NCI-H2107 treated with DMSO at 0.1 percent for 48 hours (cell line): ENCODE data around the gene GPR158.

Experiments
- DNase-seq: peaks from one replicate; lab custom pipeline; 2025; ENCODE audit not compliant: unreplicated experiment; lab: John Stamatoyannopoulos, UW

GPR158 gene

DNA sequence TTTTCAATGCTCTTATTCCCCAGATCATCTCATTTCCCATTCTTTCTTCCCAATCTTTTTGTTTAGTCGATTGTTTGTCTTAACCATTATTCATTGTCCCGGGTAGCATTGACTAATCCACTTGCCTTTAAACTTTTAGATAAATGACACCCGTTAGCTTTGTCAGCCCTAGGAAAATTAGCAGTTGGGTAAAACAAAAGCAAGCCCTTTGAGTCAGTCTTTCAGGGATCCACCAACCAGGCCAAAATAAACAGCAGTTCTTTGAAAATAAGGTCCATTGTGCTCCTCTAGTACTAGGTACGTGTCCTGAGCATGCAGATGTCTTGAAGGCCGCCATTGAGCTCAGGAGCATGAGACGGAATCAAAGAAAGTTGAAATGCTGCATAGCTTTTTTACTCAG lies 389.6 kb downstream of the GPR158 start:
- no peak for DNase-seq

DNA sequence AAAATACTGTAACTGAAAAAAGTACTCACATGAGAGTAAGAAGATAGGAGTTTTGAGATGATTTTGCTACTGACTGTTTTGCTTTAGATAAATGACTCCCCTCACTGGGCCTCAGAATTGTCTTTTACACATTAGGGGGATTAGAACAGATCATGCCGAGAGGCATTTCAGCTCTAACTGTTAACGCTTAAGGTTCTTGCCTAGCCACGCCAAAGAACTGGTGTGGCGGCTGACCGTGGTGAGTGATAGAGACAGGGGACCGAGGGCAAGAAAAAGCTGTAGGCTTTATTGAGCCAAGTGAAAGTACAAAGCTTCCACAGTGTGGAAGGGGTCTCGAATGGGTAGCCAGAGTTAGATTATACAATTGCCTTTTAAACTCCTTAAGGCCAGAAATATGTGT lies 390.8 kb downstream of the GPR158 start:
- no peak for DNase-seq

DNA sequence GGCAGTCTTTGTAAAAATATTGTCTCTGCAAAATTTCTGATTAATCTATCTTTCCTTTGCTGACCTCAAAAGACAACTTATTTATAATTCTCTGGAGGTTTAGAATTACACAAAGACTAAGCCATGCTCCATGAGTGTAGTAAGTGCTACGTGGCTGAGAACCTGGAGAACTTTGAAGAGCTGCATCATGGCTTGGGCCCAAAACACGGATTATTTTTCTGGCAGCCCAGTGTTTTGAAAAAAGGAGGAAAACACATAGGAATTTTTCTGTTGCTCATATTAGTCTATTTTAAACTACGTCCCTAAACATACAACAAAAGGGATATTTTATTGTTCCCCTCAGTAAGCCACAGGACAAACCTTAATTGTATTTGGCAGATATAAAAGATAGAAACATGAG lies 398.5 kb downstream of the GPR158 start:
- no peak for DNase-seq

DNA sequence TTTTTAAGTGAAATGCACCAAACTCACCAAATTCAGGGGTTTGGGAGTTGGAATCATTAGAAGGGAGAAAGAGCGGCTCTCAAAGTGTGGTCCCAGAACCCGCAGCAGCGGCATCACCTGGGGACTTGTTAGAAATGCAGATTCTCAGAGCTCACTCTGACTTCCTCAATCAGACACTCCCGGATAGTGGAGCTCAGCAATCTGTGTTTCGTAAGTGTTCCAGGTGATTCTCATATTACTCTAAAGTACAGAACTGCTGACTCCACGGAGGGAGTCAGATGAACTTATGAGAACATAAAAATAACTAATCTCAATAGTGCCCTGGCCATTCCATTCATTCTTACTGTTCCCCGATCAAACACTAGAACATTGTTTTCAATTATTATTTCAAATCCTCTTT lies 400.5 kb downstream of the GPR158 start:
- DNase-seq = no peak

DNA sequence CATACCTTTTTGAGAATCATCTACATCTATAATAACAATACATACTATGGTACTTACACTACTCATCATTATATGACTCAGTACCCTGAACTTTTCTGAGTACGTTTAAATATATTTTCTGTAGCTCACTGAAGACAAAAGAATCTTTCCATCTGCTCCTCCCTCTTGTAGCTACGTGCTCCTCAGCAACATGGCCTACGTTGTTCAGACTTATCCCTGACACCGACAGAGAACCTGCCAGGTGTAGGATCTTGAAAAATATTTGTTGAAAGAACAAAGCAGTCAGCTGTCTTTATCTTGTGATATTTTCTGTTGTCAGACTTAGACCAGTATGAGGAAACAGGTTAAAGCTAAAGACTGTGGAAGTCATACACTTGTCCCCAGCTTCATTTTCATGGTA lies 403.3 kb downstream of the GPR158 start:
- no peak for DNase-seq

DNA sequence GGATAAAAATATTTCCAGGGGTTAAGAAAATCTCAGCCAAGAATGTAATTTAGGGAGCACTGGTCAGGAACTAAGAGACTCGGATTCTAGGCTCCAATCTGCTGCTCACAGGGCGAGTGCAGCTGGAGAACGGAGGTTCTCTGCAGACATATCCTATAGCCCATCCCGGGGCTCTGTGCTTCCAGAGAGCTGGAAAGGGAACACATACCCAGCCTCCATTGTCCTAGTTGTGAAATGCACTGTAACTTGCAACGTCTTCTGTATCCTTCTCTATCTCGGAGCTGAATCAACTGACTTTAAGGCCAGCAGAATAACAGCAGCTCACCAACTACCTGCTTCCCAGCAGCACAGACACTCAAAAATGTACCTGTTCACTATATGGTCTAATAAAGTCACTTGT lies 408.2 kb downstream of the GPR158 start:
- no peak for DNase-seq

DNA sequence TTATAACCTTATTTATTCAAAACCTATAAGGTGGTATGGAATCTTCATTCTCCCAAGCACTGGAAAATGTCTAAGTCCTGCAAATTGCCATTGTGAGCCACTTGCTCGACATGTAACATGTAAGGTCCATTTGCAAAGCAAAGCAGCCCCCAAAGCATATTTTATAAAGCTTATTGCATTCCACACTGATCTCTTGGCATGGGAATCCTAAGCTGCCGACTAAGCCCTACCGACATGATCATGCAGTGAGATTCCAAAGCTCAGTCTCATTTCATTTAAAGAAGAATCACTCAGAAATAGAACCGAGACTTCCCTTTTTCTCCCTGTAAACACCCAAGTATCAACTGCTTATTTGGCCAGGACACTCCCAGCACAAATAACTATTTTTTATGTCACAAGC lies 425.9 kb downstream of the GPR158 start:
- DNase-seq = no peak

DNA sequence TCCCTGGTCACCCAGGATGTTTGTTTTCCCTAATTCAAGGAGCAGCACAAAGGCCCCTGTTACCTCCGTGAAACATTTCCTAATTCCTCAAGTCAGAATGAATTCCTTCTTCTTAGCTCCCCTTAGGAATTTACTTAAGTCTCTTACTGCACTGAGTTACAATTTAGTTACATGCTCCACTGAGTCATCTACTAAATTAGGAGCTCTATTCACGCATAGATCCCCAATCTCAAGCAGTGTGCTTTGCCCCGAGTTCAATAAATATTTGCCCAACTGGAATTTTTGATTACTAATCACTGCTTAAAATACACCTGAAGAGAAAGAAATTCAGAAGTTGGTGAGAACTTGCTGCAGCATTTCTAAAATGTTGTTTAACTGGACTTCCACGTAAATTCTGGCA lies 429.8 kb downstream of the GPR158 start:
- no peak for DNase-seq

DNA sequence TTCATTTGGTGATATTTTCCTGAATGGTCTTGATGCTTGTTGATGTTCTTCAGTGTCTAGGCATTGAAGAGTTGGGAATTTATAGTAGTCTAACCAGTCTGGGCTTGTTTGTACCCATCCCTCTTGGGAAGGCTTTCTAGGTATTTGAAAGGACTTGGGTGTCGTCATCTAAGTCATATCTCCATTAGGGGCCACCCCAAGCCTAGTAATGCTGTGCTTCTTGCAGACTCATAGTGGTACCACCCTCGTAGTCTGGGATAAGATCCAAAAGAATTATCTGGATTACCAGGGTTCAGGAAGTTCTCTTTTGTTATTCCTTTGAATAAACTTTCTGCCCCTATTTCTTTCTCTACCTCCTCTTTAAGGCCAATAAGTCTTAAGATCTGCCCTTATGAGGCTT lies 439.9 kb downstream of the GPR158 start:
- DNase-seq = no peak

DNA sequence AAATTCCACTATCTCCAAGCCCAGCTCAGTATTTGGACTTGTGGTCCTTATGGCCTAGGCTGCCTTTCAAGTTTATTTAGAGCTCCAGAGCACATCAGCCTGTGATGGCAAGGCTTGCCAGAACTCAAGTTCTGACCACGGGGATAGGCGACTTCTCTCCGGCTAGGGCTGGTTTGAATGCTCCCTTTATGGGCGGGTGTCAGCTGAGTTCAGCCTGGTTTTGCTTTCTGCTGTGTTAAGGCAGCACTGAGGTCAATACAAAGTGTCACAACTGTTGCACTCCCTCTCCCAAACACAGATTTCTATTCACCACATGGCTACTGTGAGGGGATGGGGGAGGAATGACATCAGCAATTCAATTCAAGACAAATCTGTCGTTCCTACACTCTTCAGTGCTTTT lies 441.1 kb downstream of the GPR158 start:
- no peak for DNase-seq

DNA sequence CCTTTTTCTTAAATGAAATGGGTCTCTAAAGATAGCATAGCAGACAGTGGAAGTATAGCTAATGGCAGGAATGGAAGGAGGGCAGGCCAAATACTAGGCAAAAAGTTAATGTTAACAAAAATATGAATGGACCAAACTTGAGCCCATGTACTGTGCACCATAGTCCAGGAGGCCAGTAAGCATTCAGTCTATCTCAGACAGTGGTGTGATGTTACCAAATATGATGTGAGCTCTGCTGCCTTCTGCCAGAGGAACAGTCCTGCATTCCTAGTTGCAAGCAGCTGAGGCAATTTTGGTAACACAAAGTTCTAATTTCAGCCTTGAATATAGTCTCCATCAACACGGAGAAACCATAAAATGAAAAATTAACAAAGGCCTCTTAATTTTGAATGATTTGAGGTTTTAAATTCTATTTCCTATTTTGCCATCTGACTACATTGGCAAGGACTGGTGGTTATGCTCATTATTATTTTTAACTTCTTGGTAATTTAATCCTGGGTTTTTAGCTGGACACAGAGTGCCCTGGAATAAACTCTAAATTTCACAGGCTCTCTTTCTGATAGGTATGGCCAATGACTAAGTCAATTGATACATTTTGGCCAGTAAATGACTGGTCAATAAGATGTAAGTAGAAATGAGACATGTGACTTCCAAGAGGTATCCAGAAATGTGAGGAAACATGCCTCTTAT lies 442.2 kb downstream of the GPR158 start:
- DNase-seq = no peak

DNA sequence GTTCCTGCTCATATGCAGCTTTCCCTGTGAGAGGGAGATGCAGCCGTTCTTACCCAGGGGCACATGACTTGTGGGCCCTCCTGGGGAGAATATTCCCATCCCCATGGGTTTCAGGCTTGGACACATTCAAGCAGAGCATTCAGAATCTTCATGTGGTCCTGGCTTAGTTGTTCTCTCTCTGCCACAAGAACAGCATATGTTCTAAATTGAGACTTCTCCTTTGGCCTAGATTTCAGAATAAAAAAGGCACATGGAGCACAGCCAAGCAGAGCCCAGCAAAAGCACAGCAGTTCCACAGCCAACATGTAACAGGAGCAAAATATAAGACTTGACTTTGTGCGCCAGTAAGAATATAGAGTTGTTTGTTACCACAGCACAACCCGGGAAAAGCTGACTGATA lies 452.8 kb downstream of the GPR158 start:
- no peak for DNase-seq

DNA sequence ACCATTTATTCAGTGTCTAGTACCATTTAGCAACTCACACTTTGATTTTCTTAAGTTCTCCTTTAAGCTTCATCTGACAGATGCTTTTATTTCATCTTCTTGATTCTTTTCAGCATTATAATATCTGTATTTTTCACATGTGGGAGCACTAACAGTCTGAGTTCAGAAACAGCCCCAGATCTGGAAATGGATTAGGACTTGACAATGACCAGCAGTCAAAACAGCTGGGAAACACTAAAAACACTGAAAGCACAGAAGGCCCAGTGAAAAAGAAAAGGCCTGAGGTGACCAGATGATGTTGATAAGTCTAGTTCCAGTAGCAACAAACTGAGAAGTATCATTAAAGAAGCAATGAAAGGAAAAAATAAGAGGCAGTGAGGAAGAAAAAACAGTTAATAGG lies 454.5 kb downstream of the GPR158 start:
- DNase-seq = no peak

DNA sequence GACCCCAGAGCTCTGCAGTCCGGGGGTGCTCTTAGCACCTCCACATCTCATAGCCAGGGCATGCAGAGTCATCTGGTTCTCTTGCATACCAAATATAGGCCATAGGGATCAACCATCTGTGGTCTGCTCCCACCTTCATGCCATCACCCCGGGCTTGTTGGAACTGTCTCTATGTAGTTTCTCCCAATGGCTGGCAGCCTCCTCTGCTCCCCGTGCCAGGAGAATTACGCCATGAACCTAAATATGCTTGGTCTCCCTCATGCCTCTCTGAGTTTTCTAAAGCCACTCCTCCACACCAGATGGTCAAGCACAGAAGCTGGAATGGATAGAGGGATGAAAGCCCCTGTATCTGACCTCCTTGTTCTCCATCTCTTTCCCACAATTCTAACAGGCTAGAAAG lies 456.7 kb downstream of the GPR158 start:
- no peak for DNase-seq

DNA sequence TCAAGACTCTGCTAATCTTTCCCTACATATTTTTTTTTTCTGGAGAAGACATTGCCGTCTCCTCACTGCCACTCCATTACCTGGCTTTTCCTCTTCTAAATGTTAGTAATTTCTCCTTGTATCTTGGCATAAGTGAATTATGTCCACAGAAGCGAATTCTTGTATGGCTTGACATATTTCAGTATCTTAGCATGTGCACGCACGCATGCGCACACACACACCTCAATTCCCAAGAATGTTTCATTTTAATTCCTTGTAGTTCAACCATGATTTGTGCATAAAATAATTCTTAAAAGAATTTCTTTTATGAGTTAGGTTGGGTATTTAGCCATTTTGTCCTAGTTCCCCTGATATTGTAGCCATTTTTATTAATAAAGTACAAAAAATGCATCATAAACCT lies 458.0 kb downstream of the GPR158 start:
- DNase-seq = no peak

DNA sequence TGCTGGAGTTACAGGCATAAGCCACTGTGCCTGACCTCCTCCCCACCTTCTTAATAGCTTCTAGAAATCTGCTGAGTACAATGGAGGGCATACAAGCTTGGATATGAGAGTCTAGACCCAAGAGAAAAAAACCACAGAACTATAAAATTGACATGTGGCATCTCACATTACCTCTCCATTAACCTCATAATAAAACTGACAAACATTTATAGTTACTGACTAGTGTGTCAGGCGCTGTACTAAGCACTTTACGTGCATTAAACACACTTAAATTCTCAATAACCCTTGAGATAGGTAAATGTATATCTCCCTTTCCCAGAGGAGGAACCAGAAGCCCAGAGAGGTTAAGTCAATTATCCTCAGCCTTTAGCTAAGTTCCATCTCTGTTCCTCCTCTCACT lies 458.7 kb downstream of the GPR158 start:
- no peak for DNase-seq

DNA sequence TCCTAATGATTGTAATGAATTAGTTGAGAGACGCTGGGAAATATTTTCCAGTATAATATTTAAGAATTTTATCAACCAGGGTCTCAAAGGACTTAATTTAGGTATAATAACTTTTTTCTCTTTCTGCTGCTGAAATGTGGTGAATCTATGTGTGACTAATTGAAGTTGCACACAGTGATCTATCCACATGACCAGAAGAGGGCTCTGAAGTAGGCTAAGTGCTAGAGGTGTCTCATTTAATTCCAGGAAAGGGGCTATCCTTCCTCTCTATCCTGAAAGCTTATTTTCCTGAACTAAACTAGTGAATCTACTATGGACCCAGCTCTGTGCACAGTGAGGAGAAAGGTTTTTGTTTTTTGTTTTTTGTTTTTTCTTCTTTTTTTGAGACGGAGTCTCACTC lies 464.8 kb downstream of the GPR158 start:
- DNase-seq = no peak

DNA sequence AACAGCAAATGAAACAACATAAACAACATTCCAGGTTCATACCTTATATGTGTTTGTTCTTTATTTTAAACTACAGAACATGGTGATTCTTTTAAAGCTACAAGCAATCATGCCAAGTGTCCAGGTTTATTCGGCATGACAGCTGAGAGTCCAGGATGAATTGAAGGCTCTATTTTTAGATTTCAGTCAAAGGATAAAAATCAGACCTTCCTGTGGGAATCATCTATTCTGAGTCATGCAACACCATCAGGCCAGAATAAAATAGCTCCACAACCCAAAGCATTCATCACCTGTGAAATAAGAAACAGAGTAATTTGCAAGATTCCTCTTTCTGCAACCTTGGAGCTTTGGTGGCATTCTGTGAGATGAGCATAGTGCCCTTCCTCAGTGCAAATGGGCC lies 466.8 kb downstream of the GPR158 start:
- no peak for DNase-seq

DNA sequence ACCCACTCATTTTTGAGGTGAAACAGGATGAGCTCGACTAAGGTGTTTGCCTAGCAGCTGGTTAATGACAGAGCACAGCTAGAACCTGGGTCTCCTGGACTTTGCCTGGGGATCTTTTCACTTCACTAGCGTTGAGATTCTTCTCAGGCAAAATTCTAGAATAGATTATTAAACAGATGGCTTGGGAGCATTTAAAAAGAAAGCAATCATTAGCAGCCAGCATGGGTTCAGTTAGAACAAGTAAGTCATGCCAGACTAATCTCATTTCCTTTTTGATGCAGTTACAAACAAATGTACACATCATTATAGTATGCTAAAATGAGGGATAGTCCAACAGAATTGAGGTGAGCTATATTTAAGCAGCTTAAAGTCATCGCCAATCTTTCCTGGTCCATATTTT lies 467.9 kb downstream of the GPR158 start:
- no peak for DNase-seq

DNA sequence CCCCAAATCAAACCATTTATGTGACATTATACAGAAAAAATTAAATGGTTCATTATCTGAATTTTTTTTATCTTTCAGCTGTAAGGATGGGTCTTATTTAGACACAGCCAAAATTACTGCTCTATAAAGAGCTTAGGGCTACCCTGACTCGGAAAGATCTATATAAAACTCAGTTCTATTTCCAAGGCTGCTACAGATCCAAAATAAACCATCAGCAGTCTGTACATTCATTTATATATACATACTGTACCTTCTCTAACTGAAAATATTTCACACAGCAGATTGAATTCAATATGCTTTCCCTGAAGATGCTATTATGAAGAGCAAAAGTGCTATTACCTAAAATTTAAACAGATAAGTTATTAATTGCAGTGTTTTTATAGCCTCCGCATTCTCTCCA lies 471.6 kb downstream of the GPR158 start:
- no peak for DNase-seq

DNA sequence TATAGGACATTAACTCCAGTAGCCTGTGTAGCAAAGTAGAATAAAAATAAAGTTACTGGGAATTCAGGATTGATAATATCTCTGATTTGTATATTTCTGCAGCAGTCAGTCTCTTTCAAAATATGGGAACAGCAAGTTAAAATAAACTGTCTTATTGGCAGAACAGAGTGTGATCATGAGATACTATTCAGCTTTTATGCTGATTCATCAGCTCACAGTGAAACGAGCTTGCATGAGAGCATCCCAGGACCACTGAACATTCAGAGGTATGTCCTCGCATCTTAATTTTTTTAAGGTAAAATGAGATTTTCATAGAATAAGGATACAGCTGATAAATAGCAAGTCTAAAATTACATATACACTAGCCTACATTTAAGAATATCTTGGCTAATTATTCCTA lies 476.7 kb downstream of the GPR158 start:
- no peak for DNase-seq
